Left ventricle myocardium inferior (tissue), 1 donor: Measurements from ENCODE around the gene NTM. TPM values are rescaled to one million over a fixed set of nuclear protein-coding genes. Genes with fewer than 3 reads are reported as not detected.

Experiments used
- DNase-seq: peaks from one replicate; pipeline ENCODE4 v3.0.0-alpha.2; 2020
- H3K27ac ChIP-seq: fragments of 200-600 bp; replicated peaks from 2 replicates; pipeline ENCODE4 v1.8.0; 2021
- H3K27me3 ChIP-seq: fragments of 200-600 bp; 2 replicates; pipeline ENCODE4 v1.8.0; 2021; ENCODE audit warnings: low read depth
- H3K36me3 ChIP-seq: fragments of 200-600 bp; 2 replicates; pipeline ENCODE4 v1.8.0; 2021
- H3K4me1 ChIP-seq: fragments of 200-600 bp; 2 replicates; pipeline ENCODE4 v1.8.0; 2021
- H3K4me3 ChIP-seq: fragments of 200-600 bp; 2 replicates; pipeline ENCODE4 v1.8.0; 2021; ENCODE audit warnings: mild to moderate bottlenecking, moderate library complexity
- H3K9me3 ChIP-seq: fragments of 200-600 bp; replicated peaks from 2 replicates; pipeline ENCODE4 v1.8.0; 2021
- CTCF ChIP-seq: fragments of 200-600 bp; IDR thresholded peaks from 2 replicates; pipeline ENCODE4 v1.8.0; 2021; ENCODE audit warnings: antibody characterized with exemption, mild to moderate bottlenecking, borderline replicate concordance
- intact Hi-C: fragments of 100-400 bp; cut with micrococcal nuclease; formaldehyde crosslinking; loops from one replicate; pipeline ENCODE4 v1.11.0; 2022
- total RNA-seq: library from RNA; stranded (reverse); fragmentation: NEBNext Ultra II Directional; extraction: Animal tissue kit (Norgen Biotek cat#: 25700); gene quantifications from one replicate; pipeline ENCODE4 v1.2.1, GENCODE V29; 2021
- donor health status: DM: no; HTN: yes; CAD: no; lungs with severe emphysema.

NTM gene
- total RNA-seq, 1 donor from 2014 or later = 1.0 TPM

- DNase-seq = no peak
- Histone ChIP-seq H3K4me1 (no peaks in the 10 kb centered on the region), H3K9me3 (no peaks in the 10 kb centered on the region), H3K27ac (no peak overlapping the region), H3K4me3 (no peak overlapping the region), H3K27me3 (peaks cover 30% of the 10 kb centered on the region), H3K36me3 (no peaks in the 10 kb centered on the region)
- intact Hi-C loops = no loop called here
- no peak for TF ChIP-seq CTCF
Measured at GRCh38 chr11:131349368-131350086, 20.9 kb upstream of the NTM start.

GRCh38 chr11:131350872-131351271 is 19.5 kb upstream of the NTM start:
- Histone ChIP-seq H3K4me3 (no peak overlapping the region), H3K36me3 (no peaks in the 10 kb centered on the region), H3K9me3 (no peaks in the 10 kb centered on the region), H3K27ac (no peak overlapping the region), H3K27me3 (peaks cover 30% of the 10 kb centered on the region), H3K4me1 (no peaks in the 10 kb centered on the region)
- no peak for DNase-seq
- TF ChIP-seq CTCF = no peak
- intact Hi-C loops = no loop called here

- intact Hi-C loops = no loop called here
- H3K27me3 ChIP-seq = peaks cover 25% of the 10 kb centered on the region
- H3K36me3 ChIP-seq = no peaks in the 10 kb centered on the region
- DNase-seq = no peak
- H3K4me1 ChIP-seq = no peaks in the 10 kb centered on the region
- H3K9me3 ChIP-seq = no peaks in the 10 kb centered on the region
- H3K27ac ChIP-seq = no peak overlapping the region
- no peak for TF ChIP-seq CTCF
- no peak overlapping the region for H3K4me3 ChIP-seq
Measured at GRCh38 chr11:131351848-131352247, 18.6 kb upstream of the NTM start.

- H3K27me3 ChIP-seq = peaks cover 18% of the 10 kb centered on the region
- no peak for DNase-seq
- no peaks in the 10 kb centered on the region for H3K4me1 ChIP-seq
- H3K36me3 ChIP-seq = no peaks in the 10 kb centered on the region
- H3K27ac ChIP-seq = no peak overlapping the region
- no peak for TF ChIP-seq CTCF
- no peaks in the 10 kb centered on the region for H3K9me3 ChIP-seq
- intact Hi-C loops = no loop called here
- H3K4me3 ChIP-seq = no peak overlapping the region
Measured at GRCh38 chr11:131353766-131354165, 16.6 kb upstream of the NTM start.

GRCh38 chr11:131354251-131354701 is 16.1 kb upstream of the NTM start:
- no peaks in the 10 kb centered on the region for H3K36me3 ChIP-seq
- no peak overlapping the region for H3K27ac ChIP-seq
- H3K4me1 ChIP-seq = no peaks in the 10 kb centered on the region
- no peaks in the 10 kb centered on the region for H3K9me3 ChIP-seq
- peaks cover 16% of the 10 kb centered on the region for H3K27me3 ChIP-seq
- no peak overlapping the region for H3K4me3 ChIP-seq
- intact Hi-C loops = no loop called here
- no peak for TF ChIP-seq CTCF
- DNase-seq = no peak
